Measurements from ENCODE around the gene FAM180A.

GRCh38 chr7:135743907-135744731 lies 4.5 kb downstream of the FAM180A start:
- TF ChIP-seq POLR2AphosphoS5 (IDR thresholded peaks at IDR 0.05; ENCODE audit: low read depth) (no peak), ZNF114 (CRISPR knock-in tag; IDR thresholded peaks at IDR 0.05) (no peak), CTCF (conservative IDR thresholded peaks at IDR 0.05; ENCODE audit: low read depth in 2 of 2) (no peak), EZH2phosphoT487 (IDR thresholded peaks at IDR 0.05; ENCODE audit: unreplicated experiment) (no peak), EZH2 (IDR thresholded peaks at IDR 0.05; ENCODE audit: low read depth, unreplicated experiment) (no peak), CREB1 (CRISPR knock-in tag; IDR thresholded peaks at IDR 0.05; ENCODE audit: low read depth) (no peak), ETS1 (IDR thresholded peaks at IDR 0.05) (no peak), REST (IDR thresholded peaks at IDR 0.05; ENCODE audit: unreplicated experiment) (no peak), JUNB (IDR thresholded peaks at IDR 0.05; ENCODE audit: unreplicated experiment) (no peak), ZNF331 (CRISPR knock-in tag; IDR thresholded peaks at IDR 0.05; ENCODE audit: low read depth) (no peak)
